ENCODE results near the gene RCC1.
A peak's percentile ranks its signal among the peaks of the same experiment; 100 is the strongest.
"Not testable (repeated sequence)": the region's sequence is repeated elsewhere in the genome, so short reads cannot be mapped to it uniquely, and the experiment has no call there.

Gene RCC1

GRCh38 chr1:28518745-28519341 is 13.0 kb downstream of the RCC1 start:
- Histone ChIP-seq H3K4me2 (ENCODE audit: low read depth, low read length) (peak overlapping the region; percentile 88), H3K4me3 (ENCODE audit: low read length) (peak overlapping the region; percentile 90), H3K4me1 (ENCODE audit: low read length) (peaks cover 10% of the 10 kb centered on the region), H3K27ac (ENCODE audit: low read length) (peak overlapping the region; percentile 79), H3F3A (ENCODE audit: insufficient read depth, low read length) (peaks cover 30% of the 10 kb centered on the region), H3K27me3 (replicated peaks; ENCODE audit: insufficient read depth, low read length) (no peaks in the 10 kb centered on the region), H3K79me2 (ENCODE audit: low read length) (peaks cover 53% of the 10 kb centered on the region), H3K9ac (ENCODE audit: low read length) (peak overlapping the region; percentile 92), H3K36me3 (replicated peaks; ENCODE audit: insufficient read depth, low read length) (0 out of 2 replicates have a peak, but pooled peaks cover 3% of the 10 kb centered on the region), H3K9me2 (replicated peaks; ENCODE audit: insufficient read depth, low read length) (no peaks in the 10 kb centered on the region), H3K9me3 (replicated peaks; ENCODE audit: insufficient read depth, low read length) (no peaks in the 10 kb centered on the region), H2AFZ (ENCODE audit: low read length) (peak overlapping the region; percentile 43), H4K20me1 (ENCODE audit: insufficient read depth, low read length) (0 out of 2 replicates have a peak, but pooled peaks cover 2% of the 10 kb centered on the region)
- TF ChIP-seq CTCF (IDR thresholded peaks at IDR 0.05; ENCODE audit: low read length) (no peak), EZH2phosphoT487 (IDR thresholded peaks at IDR 0.05; ENCODE audit: low read length) (no peak), EZH2 (optimal IDR thresholded peaks at IDR 0.05; ENCODE audit: low read depth, low read length) (no peak)
- DNase-seq = peak; percentile 59

GRCh38 chr1:28519946-28520725 is 14.3 kb downstream of the RCC1 start:
- no peak for DNase-seq
- H3K9me3 ChIP-seq (replicated peaks; ENCODE audit: insufficient read depth, low read length) = no peaks in the 10 kb centered on the region
- H3K27ac ChIP-seq (ENCODE audit: low read length) = no peak overlapping the region
- 0 out of 2 replicates have a peak, but pooled peaks cover 3% of the 10 kb centered on the region for H3K36me3 ChIP-seq (replicated peaks; ENCODE audit: insufficient read depth, low read length)
- TF ChIP-seq EZH2phosphoT487 (IDR thresholded peaks at IDR 0.05; ENCODE audit: low read length) = no peak
- TF ChIP-seq CTCF (IDR thresholded peaks at IDR 0.05; ENCODE audit: low read length) = no peak
- TF ChIP-seq EZH2 (optimal IDR thresholded peaks at IDR 0.05; ENCODE audit: low read depth, low read length) = no peak
- H3K9me2 ChIP-seq (replicated peaks; ENCODE audit: insufficient read depth, low read length) = no peaks in the 10 kb centered on the region
- H3K4me3 ChIP-seq (ENCODE audit: low read length) = no peak overlapping the region
- peaks cover 66% of the 10 kb centered on the region for H3K79me2 ChIP-seq (ENCODE audit: low read length)
- no peak overlapping the region; the same call in 1 of the 2 replicates for H3K4me2 ChIP-seq (ENCODE audit: low read depth, low read length)
- no peak overlapping the region for H2AFZ ChIP-seq (ENCODE audit: low read length)
- no peaks in the 10 kb centered on the region for H4K20me1 ChIP-seq (ENCODE audit: insufficient read depth, low read length)
- no peak overlapping the region for H3K9ac ChIP-seq (ENCODE audit: low read length)
- peaks cover 10% of the 10 kb centered on the region for H3K4me1 ChIP-seq (ENCODE audit: low read length)
- H3K27me3 ChIP-seq (replicated peaks; ENCODE audit: insufficient read depth, low read length) = no peaks in the 10 kb centered on the region
- peaks cover 24% of the 10 kb centered on the region for H3F3A ChIP-seq (ENCODE audit: insufficient read depth, low read length)

- H3K27ac ChIP-seq (ENCODE audit: low read length); H3K4me3 ChIP-seq (ENCODE audit: low read length); H3K27me3 ChIP-seq (replicated peaks; ENCODE audit: insufficient read depth, low read length); H3K9me2 ChIP-seq (replicated peaks; ENCODE audit: insufficient read depth, low read length); H2AFZ ChIP-seq (ENCODE audit: low read length); H3K4me2 ChIP-seq (ENCODE audit: low read depth, low read length); H4K20me1 ChIP-seq (ENCODE audit: insufficient read depth, low read length); H3K9ac ChIP-seq (ENCODE audit: low read length); DNase-seq; H3K9me3 ChIP-seq (replicated peaks; ENCODE audit: insufficient read depth, low read length); H3K4me1 ChIP-seq (ENCODE audit: low read length); H3K36me3 ChIP-seq (replicated peaks; ENCODE audit: insufficient read depth, low read length): not testable (repeated sequence)
- peaks cover 20% of the 10 kb centered on the region for H3F3A ChIP-seq (ENCODE audit: insufficient read depth, low read length)
- peaks cover 73% of the 10 kb centered on the region for H3K79me2 ChIP-seq (ENCODE audit: low read length)
Measured at GRCh38 chr1:28520796-28521195, 15.0 kb downstream of the RCC1 start.

Measured in MM.1S (cell line).